Ishikawa (cell line): ENCODE measurements around the gene TBC1D9.

ENCODE experiments used
- CREB1 ChIP-seq: IDR thresholded peaks from 2 replicates; pipeline ENCODE4 v1.6.1; 2012; ENCODE audit warnings: low read depth
- TAF1 ChIP-seq: IDR thresholded peaks from 2 replicates; pipeline ENCODE4 v1.6.1; 2012; ENCODE audit warnings: low read depth, mild to moderate bottlenecking
- TF ChIP-seq, protein P1 (sequence below): IDR thresholded peaks from 2 replicates; pipeline ENCODE4 v1.6.1; 2012; ENCODE audit warnings: low read depth, mild to moderate bottlenecking

DNA sequence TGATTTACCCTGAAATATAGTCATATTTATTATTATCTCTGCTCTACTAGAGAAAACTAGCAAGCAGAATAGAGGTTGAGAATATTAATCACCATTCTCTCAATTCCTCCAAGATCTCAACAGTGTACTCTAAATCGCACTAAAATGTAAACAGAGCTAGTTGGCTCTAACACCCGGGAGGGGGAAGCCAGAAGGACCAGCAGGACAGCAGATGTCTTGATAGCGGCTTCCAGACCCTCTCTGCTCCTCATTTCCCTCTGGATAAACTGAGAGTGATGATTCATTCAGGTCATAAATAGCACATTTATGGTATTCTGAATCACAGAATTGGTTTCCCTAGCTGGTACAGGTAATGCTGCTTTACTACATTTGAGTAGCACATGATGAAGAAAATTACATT, 82.5 kb downstream of the TBC1D9 start:
- TF ChIP-seq, protein P1, sequence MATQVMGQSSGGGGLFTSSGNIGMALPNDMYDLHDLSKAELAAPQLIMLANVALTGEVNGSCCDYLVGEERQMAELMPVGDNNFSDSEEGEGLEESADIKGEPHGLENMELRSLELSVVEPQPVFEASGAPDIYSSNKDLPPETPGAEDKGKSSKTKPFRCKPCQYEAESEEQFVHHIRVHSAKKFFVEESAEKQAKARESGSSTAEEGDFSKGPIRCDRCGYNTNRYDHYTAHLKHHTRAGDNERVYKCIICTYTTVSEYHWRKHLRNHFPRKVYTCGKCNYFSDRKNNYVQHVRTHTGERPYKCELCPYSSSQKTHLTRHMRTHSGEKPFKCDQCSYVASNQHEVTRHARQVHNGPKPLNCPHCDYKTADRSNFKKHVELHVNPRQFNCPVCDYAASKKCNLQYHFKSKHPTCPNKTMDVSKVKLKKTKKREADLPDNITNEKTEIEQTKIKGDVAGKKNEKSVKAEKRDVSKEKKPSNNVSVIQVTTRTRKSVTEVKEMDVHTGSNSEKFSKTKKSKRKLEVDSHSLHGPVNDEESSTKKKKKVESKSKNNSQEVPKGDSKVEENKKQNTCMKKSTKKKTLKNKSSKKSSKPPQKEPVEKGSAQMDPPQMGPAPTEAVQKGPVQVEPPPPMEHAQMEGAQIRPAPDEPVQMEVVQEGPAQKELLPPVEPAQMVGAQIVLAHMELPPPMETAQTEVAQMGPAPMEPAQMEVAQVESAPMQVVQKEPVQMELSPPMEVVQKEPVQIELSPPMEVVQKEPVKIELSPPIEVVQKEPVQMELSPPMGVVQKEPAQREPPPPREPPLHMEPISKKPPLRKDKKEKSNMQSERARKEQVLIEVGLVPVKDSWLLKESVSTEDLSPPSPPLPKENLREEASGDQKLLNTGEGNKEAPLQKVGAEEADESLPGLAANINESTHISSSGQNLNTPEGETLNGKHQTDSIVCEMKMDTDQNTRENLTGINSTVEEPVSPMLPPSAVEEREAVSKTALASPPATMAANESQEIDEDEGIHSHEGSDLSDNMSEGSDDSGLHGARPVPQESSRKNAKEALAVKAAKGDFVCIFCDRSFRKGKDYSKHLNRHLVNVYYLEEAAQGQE, result no peak
- TF ChIP-seq TAF1, result no peak
- no peak for TF ChIP-seq CREB1
